GM23338 (cell line): Measurements from ENCODE around the gene ZBTB45.
A peak's percentile ranks its signal among the peaks of the same experiment; 100 is the strongest.

Experiments used
- CREB1 ChIP-seq: fragments of 250-450 bp; sonication (Bioruptor Pico); IDR thresholded peaks from 2 replicates; pipeline ENCODE4 v1.5.0; 2020; ENCODE audit warnings: low read depth, mild to moderate bottlenecking, moderate library complexity
- EZH2 ChIP-seq: fragments of 200-600 bp; sonication (generic); IDR thresholded peaks from one replicate; pipeline ENCODE4 v1.8.0; 2017; ENCODE audit warnings: antibody characterized with exemption, mild to moderate bottlenecking, low read depth; ENCODE audit not compliant: unreplicated experiment
- EZH2phosphoT487 ChIP-seq: fragments of 200-600 bp; sonication (generic); IDR thresholded peaks from one replicate; pipeline ENCODE4 v1.8.1; 2018; ENCODE audit warnings: antibody characterized with exemption; ENCODE audit not compliant: unreplicated experiment
- JUNB ChIP-seq: IDR thresholded peaks from one replicate; pipeline ENCODE4 v1.6.1; 2016; ENCODE audit warnings: antibody characterized with exemption; ENCODE audit not compliant: unreplicated experiment
- NANOG ChIP-seq: IDR thresholded peaks from 2 replicates; pipeline ENCODE4 v1.6.1; 2016; ENCODE audit warnings: antibody characterized with exemption, borderline replicate concordance
- POLR2AphosphoS5 ChIP-seq: IDR thresholded peaks from 2 replicates; pipeline ENCODE4 v1.6.1; 2016; ENCODE audit warnings: antibody characterized with exemption, low read depth
- ZNF114 ChIP-seq: fragments of 250-450 bp; sonication (Bioruptor Pico); IDR thresholded peaks from 2 replicates; pipeline ENCODE4 v1.5.0; 2020; ENCODE audit warnings: mild to moderate bottlenecking, moderate library complexity
- TF ChIP-seq, protein P1 (sequence below), 2 experiments: fragments of 200-600 bp in 1 of 2; sonication (generic) in 1 of 2; conservative IDR thresholded peaks; 2 replicates each; pipeline versions ENCODE4 v1.5.1 to v1.6.1; 2016 to 2017; ENCODE audit warnings: antibody characterized with exemption in 2 of 2, low read depth in 2 of 2, mild to moderate bottlenecking in 2 of 2, moderate library complexity in 1 of 2
- TF ChIP-seq, protein P2 (sequence below): IDR thresholded peaks from one replicate; pipeline ENCODE4 v1.6.1; 2018; ENCODE audit warnings: antibody characterized with exemption; ENCODE audit not compliant: unreplicated experiment
- TF ChIP-seq, protein P3 (sequence below): IDR thresholded peaks from 2 replicates; pipeline ENCODE4 v1.6.1; 2016; ENCODE audit warnings: antibody characterized with exemption
- TF ChIP-seq, protein P4 (sequence below): fragments of 250-450 bp; sonication (Bioruptor Pico); IDR thresholded peaks from 2 replicates; pipeline ENCODE4 v1.5.0; 2020; ENCODE audit warnings: mild to moderate bottlenecking, moderate library complexity

DNA sequence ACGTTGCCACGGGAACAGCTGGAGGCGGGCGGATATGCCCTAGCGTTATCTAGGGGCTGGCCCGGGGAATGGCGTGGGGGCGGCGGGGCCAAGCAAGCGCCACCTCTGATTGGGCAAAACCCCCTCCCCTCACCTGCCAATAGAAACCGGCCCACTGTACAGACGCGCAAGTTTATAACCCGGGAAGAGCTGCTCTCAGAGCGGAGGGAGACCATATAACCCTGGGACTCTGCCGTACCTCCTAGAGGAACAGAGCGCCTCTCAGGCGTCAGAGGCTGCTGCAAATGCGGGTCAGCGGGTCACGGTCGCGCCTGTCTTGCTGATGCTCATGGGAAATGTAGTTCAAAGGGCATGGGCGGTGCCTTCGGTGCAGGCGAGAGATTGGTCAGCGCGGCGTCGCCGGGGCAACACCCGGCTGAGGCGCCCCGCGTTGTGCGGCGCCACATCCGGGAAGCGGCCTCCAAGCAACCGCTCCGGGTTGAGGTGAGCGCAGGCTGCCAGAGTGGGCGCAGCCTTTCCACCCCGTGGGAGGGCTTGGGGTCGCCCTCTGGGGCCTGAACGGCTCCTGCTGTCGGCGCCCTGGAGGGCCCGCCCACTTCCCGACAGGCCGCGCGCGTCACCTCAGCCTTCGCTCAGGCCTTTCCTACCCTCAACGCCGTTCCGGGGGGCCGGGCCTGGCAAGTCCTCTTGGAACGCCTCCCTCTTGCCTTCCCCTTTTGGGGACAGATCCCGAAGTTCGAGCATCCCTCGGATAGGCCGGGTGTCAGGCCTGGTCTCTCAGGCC is 43.7 kb downstream of the ZBTB45 start, which contains the start of gene ZNF446:
- TF ChIP-seq, protein P1, sequence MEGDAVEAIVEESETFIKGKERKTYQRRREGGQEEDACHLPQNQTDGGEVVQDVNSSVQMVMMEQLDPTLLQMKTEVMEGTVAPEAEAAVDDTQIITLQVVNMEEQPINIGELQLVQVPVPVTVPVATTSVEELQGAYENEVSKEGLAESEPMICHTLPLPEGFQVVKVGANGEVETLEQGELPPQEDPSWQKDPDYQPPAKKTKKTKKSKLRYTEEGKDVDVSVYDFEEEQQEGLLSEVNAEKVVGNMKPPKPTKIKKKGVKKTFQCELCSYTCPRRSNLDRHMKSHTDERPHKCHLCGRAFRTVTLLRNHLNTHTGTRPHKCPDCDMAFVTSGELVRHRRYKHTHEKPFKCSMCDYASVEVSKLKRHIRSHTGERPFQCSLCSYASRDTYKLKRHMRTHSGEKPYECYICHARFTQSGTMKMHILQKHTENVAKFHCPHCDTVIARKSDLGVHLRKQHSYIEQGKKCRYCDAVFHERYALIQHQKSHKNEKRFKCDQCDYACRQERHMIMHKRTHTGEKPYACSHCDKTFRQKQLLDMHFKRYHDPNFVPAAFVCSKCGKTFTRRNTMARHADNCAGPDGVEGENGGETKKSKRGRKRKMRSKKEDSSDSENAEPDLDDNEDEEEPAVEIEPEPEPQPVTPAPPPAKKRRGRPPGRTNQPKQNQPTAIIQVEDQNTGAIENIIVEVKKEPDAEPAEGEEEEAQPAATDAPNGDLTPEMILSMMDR (conservative IDR thresholded peaks at IDR 0.05; ENCODE audit: low read depth in 2 of 2): no peak
- TF ChIP-seq POLR2AphosphoS5 (peak; percentile 56), NANOG (no peak), EZH2 (no peak), CREB1 (peak; percentile 79), EZH2phosphoT487 (no peak), JUNB (no peak), ZNF114 (CRISPR knock-in tag) (no peak)
- TF ChIP-seq, protein P2, sequence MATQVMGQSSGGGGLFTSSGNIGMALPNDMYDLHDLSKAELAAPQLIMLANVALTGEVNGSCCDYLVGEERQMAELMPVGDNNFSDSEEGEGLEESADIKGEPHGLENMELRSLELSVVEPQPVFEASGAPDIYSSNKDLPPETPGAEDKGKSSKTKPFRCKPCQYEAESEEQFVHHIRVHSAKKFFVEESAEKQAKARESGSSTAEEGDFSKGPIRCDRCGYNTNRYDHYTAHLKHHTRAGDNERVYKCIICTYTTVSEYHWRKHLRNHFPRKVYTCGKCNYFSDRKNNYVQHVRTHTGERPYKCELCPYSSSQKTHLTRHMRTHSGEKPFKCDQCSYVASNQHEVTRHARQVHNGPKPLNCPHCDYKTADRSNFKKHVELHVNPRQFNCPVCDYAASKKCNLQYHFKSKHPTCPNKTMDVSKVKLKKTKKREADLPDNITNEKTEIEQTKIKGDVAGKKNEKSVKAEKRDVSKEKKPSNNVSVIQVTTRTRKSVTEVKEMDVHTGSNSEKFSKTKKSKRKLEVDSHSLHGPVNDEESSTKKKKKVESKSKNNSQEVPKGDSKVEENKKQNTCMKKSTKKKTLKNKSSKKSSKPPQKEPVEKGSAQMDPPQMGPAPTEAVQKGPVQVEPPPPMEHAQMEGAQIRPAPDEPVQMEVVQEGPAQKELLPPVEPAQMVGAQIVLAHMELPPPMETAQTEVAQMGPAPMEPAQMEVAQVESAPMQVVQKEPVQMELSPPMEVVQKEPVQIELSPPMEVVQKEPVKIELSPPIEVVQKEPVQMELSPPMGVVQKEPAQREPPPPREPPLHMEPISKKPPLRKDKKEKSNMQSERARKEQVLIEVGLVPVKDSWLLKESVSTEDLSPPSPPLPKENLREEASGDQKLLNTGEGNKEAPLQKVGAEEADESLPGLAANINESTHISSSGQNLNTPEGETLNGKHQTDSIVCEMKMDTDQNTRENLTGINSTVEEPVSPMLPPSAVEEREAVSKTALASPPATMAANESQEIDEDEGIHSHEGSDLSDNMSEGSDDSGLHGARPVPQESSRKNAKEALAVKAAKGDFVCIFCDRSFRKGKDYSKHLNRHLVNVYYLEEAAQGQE: no peak
- TF ChIP-seq, protein P3, sequence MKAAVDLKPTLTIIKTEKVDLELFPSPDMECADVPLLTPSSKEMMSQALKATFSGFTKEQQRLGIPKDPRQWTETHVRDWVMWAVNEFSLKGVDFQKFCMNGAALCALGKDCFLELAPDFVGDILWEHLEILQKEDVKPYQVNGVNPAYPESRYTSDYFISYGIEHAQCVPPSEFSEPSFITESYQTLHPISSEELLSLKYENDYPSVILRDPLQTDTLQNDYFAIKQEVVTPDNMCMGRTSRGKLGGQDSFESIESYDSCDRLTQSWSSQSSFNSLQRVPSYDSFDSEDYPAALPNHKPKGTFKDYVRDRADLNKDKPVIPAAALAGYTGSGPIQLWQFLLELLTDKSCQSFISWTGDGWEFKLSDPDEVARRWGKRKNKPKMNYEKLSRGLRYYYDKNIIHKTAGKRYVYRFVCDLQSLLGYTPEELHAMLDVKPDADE: peak; percentile 89
- TF ChIP-seq, protein P4, sequence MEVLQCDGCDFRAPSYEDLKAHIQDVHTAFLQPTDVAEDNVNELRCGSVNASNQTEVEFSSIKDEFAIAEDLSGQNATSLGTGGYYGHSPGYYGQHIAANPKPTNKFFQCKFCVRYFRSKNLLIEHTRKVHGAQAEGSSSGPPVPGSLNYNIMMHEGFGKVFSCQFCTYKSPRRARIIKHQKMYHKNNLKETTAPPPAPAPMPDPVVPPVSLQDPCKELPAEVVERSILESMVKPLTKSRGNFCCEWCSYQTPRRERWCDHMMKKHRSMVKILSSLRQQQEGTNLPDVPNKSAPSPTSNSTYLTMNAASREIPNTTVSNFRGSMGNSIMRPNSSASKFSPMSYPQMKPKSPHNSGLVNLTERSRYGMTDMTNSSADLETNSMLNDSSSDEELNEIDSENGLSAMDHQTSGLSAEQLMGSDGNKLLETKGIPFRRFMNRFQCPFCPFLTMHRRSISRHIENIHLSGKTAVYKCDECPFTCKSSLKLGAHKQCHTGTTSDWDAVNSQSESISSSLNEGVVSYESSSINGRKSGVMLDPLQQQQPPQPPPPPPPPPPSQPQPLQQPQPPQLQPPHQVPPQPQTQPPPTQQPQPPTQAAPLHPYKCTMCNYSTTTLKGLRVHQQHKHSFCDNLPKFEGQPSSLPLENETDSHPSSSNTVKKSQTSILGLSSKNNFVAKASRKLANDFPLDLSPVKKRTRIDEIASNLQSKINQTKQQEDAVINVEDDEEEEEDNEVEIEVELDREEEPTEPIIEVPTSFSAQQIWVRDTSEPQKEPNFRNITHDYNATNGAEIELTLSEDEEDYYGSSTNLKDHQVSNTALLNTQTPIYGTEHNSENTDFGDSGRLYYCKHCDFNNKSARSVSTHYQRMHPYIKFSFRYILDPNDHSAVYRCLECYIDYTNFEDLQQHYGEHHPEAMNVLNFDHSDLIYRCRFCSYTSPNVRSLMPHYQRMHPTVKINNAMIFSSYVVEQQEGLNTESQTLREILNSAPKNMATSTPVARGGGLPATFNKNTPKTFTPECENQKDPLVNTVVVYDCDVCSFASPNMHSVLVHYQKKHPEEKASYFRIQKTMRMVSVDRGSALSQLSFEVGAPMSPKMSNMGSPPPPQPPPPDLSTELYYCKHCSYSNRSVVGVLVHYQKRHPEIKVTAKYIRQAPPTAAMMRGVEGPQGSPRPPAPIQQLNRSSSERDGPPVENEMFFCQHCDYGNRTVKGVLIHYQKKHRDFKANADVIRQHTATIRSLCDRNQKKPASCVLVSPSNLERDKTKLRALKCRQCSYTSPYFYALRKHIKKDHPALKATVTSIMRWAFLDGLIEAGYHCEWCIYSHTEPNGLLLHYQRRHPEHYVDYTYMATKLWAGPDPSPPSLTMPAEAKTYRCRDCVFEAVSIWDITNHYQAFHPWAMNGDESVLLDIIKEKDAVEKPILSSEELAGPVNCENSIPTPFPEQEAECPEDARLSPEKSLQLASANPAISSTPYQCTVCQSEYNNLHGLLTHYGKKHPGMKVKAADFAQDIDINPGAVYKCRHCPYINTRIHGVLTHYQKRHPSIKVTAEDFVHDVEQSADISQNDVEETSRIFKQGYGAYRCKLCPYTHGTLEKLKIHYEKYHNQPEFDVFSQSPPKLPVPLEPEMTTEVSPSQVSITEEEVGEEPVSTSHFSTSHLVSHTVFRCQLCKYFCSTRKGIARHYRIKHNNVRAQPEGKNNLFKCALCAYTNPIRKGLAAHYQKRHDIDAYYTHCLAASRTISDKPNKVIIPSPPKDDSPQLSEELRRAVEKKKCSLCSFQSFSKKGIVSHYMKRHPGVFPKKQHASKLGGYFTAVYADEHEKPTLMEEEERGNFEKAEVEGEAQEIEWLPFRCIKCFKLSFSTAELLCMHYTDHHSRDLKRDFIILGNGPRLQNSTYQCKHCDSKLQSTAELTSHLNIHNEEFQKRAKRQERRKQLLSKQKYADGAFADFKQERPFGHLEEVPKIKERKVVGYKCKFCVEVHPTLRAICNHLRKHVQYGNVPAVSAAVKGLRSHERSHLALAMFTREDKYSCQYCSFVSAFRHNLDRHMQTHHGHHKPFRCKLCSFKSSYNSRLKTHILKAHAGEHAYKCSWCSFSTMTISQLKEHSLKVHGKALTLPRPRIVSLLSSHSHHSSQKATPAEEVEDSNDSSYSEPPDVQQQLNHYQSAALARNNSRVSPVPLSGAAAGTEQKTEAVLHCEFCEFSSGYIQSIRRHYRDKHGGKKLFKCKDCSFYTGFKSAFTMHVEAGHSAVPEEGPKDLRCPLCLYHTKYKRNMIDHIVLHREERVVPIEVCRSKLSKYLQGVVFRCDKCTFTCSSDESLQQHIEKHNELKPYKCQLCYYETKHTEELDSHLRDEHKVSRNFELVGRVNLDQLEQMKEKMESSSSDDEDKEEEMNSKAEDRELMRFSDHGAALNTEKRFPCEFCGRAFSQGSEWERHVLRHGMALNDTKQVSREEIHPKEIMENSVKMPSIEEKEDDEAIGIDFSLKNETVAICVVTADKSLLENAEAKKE: no peak
